Activated T-helper 1 cell treated with anti-CD3 and anti-CD28 coated beads, Interleukin-2, amount 50 U/mL, for 16 hours (primary cell): ENCODE results near the gene ARHGEF38.
"Not testable (repeated sequence)": the region's sequence is repeated elsewhere in the genome, so short reads cannot be mapped to it uniquely, and the experiment has no call there.

Experiments used
- DNase-seq, 2 donors: peaks; one replicate each; pipeline ENCODE4 v3.0.0-alpha.2; 2020; ENCODE audit warnings: low read depth in 1 of 2, low spot score in 1 of 2

The ARHGEF38 gene

DNA sequence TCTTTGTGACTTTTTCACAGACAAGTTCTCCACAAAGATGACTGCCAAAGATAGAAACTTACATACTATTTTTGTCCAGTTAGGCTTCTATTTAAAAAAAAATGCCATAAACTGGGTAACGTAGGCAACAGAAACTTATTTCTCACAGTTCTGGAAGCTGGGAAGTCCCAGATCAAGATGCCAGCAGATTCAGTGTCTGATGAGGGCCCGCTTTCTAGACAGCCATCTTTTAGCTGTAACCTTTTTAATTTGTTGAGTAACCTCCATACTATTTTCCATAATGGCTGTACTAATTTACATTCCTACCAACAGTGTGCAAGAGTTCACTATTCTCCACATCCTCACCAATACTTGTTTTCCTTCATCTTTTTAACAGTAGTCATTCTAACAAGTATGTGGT lies 55.5 kb downstream of the ARHGEF38 start:
- DNase-seq = no peak

GRCh38 chr4:105609819-105610218 lies 57.4 kb downstream of the ARHGEF38 start:
- not testable (repeated sequence) for DNase-seq

GRCh38 chr4:105613306-105613705 lies 60.9 kb downstream of the ARHGEF38 start:
- DNase-seq = no peak

GRCh38 chr4:105619188-105619931 lies 66.9 kb downstream of the ARHGEF38 start:
- no peak for DNase-seq

- DNase-seq = no peak
Observed at GRCh38 chr4:105620640-105621323, 68.4 kb downstream of the ARHGEF38 start.

- DNase-seq = no peak
Observed at GRCh38 chr4:105622269-105622668, 69.8 kb downstream of the ARHGEF38 start.

- DNase-seq = no peak
Observed at GRCh38 chr4:105623099-105623498, 70.7 kb downstream of the ARHGEF38 start.

DNA sequence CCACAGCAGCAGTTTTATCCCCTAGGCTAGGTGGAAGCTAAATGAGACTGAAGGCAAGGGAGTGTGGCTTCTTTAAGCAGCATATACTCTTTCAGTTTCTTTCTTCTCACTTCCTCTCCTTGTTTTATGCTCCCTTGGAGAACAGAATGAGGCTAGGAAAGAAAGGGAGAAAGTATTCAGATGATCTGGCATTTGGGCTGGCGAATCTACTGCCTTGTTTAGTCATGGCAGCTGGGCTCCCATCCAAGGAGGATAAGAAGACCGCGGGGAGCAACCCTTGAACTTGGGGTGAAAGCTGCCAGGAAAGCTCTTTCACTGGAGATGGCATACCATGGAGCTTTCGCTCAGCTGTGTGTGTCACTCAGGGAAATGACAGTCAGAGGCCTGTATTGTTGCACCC lies 72.1 kb downstream of the ARHGEF38 start:
- no peak for DNase-seq

DNA sequence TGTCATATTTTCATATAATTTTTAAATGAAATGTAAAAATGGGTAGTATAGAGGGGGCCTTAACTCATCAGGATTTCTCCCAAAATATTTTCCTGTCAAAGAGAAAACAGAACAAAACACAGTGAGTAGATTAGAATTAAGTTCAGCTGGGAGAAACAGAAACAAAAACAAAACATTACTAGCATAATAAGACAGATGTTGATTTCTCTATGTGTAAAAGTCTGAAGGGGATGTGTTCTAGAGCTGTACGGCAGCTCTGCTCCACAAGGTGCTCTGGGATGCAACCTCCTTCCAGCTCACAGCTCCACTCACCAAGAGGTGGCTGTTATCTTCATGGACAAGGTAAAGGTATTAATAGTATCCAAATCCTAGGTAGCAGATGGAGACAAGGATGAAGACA lies 72.8 kb downstream of the ARHGEF38 start:
- DNase-seq = no peak

DNA sequence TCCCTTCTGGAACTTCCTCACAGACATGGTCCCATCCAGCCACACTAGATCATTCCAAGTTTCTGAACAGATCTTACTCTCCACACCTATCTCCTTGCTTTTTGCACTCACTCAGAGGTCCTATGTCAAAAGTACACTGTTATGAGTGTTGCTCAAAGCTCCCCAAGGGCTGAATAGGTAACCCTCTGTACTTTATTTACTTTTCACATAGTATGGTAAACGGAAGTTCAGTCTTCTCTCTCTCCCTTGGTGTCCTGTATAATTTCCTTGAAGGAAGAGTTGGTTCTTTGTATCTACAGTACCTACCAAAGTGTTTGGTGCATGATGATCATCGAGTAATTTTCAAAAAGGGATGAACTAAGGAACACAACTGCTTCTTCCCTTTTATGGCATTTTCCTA lies 74.4 kb downstream of the ARHGEF38 start:
- DNase-seq = no peak

DNA sequence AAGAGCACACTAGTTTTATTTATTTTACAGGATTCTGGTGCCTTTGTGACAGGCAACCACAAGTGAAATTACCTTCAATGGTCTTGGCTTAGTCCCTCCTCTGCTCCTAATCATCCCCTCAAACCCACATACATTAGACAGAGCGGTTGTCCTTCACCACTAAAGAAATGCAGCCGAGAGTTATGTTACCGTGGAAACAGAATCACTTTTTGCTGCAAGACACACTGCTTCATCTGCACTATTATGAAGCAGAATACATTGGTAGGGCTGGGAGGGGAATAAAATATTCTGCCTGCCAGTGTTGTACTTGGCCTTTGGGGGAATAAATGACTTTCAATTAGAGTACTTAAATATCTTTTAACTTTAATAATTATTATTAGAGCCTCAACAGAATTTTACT lies 75.2 kb downstream of the ARHGEF38 start:
- DNase-seq = no peak

- no peak for DNase-seq
Observed at GRCh38 chr4:105630670-105631655, 78.5 kb downstream of the ARHGEF38 start.

- DNase-seq = no peak
Observed at GRCh38 chr4:105631818-105632400, 79.5 kb downstream of the ARHGEF38 start.

GRCh38 chr4:105632599-105632998 lies 80.2 kb downstream of the ARHGEF38 start:
- DNase-seq = no peak

DNA sequence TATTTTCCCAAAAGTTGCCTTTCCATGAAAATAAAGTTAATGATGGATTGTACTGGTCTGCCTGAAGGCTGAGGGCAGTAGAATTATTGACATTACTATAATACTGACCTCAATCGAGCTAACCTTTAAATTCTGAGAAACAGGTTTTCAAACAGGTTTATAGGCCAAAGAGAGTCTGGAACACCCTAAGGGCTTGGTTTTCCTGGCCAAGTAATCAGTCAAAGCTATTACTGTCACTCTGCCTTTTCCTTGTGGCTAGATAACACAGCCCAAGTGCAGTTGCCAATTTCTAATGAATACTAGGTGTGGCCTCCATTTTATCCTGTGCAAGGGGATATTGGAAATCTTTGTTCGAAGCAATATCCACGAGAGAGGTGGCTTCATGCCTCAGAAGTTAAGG lies 80.8 kb downstream of the ARHGEF38 start:
- DNase-seq = no peak

GRCh38 chr4:105634402-105635080 lies 82.1 kb downstream of the ARHGEF38 start:
- no peak for DNase-seq

DNA sequence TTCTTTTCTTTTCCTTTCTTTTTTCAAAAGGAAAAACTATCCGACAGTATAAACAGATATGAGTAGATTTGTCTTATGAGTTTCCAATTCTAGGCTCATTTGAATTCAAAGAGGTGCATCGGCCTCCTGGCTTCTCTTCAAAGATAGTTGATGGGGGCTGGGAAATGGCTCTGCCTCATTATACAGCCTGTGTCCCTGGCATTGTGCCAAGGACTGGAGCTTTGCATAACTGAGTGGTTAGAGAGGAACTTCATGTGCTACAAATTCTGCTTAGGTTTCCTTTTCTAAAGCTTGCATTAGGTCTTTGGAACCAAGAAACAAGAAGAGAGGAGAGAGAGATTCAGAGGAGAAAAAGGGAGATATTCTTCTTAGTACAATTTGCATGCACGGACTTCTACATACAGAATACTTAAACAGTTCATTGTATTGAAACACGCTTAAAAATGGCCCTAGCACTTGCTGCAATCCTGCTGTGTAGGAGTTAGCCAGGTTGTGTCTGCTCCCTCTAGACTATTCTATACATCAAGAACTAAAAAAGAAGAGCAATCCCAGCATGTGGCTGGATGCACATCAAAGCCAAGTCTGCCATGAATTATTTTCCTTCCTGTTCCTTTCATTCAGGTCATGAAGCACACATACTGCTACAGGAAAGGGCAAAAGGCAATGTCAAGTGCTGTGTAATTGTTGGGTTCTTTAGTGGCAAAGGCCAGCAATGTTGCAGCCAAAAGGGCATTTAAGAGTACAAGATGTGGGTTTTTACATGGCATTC lies 85.2 kb downstream of the ARHGEF38 start:
- DNase-seq = no peak

GRCh38 chr4:105641845-105642244 lies 89.4 kb downstream of the ARHGEF38 start:
- DNase-seq = no peak

DNA sequence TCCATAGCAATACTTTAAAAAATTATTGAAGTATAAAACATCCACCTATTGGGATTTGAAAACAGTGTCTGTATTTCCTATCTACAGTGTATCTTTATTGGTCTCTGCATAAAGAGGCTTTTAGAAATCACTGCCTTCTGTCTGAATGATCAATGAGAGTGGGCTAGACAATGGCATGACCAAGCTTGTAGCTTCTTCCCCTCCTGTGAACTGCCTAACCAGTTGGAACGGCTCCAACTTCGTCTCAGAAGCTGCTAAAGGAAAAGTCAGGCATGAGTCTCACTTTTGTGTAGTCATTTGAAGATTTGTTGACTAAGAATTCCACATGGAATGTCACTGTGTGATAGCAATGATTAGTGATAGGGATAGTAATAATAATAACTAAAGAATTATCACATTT lies 91.8 kb downstream of the ARHGEF38 start:
- DNase-seq = no peak

- no peak for DNase-seq
Observed at GRCh38 chr4:105645440-105645839, 93.0 kb downstream of the ARHGEF38 start.
